OCI-LY3 (cell line): ENCODE data around the gene CUX1.

ENCODE experiments used
- H2AFZ ChIP-seq: fragments of 200-600, 300-600 bp; shearing (Covaris generic); 2 replicates; pipeline ENCODE4 v1.6.0; 2014; ENCODE audit warnings: antibody characterized with exemption, low read depth, low read length
- H3K27ac ChIP-seq: fragments of 200-600, 300-600 bp; sonication (generic); 2 replicates; pipeline ENCODE4 v1.5.1; 2014; ENCODE audit warnings: mild to moderate bottlenecking, low read length, moderate library complexity, mixed read lengths
- H3K27me3 ChIP-seq: fragments of 200-600, 300-600 bp; sonication (generic); 2 replicates; pipeline ENCODE4 v1.6.1; 2014; ENCODE audit warnings: low read depth, low read length, mixed read lengths
- H3K36me3 ChIP-seq: fragments of 200-600, 300-600 bp; sonication (generic); replicated peaks from 2 replicates; pipeline ENCODE3; 2014; ENCODE audit warnings: low read depth, low read length, mixed read lengths
- H3K4me1 ChIP-seq: fragments of 300-600, 200-600 bp; sonication (generic); 2 replicates; pipeline ENCODE4 v1.6.1; 2014; ENCODE audit warnings: low read length, mixed read lengths
- H3K4me2 ChIP-seq: fragments of 200-600, 300-600 bp; sonication (generic); 2 replicates; pipeline ENCODE4 v1.6.1; 2014; ENCODE audit warnings: low read length, mixed read lengths
- H3K4me3 ChIP-seq: fragments of 300-600, 200-600 bp; sonication (generic); 2 replicates; pipeline ENCODE4 v1.5.1; 2014; ENCODE audit warnings: antibody characterized with exemption, mild to moderate bottlenecking, low read length, moderate library complexity
- H3K79me2 ChIP-seq: fragments of 300-600, 200-600 bp; shearing (Covaris generic); 2 replicates; pipeline ENCODE4 v1.6.1; 2014; ENCODE audit warnings: mild to moderate bottlenecking, low read length, mixed read lengths
- H3K9ac ChIP-seq: fragments of 300-600, 200-600 bp; shearing (Covaris generic); 2 replicates; pipeline ENCODE4 v1.6.0; 2014; ENCODE audit warnings: mild to moderate bottlenecking, low read length, moderate library complexity
- H3K9me3 ChIP-seq: fragments of 200-600, 300-600 bp; shearing (Covaris generic); 2 replicates; pipeline ENCODE4 v1.6.1; 2014; ENCODE audit warnings: low read length, mixed read lengths; ENCODE audit not compliant: insufficient read depth
- H4K20me1 ChIP-seq: fragments of 200-600, 300-600 bp; sonication (generic); 2 replicates; pipeline ENCODE4 v1.6.1; 2016; ENCODE audit warnings: low read length, mixed read lengths; ENCODE audit not compliant: insufficient read depth
- CTCF ChIP-seq: fragments of 200-600, 300-600 bp; sonication (generic); IDR thresholded peaks from 2 replicates; pipeline ENCODE4 v1.5.1; 2014; ENCODE audit warnings: antibody characterized with exemption, low read length, low read depth
- EZH2phosphoT487 ChIP-seq: fragments of 200-600 bp; shearing (Covaris generic); IDR thresholded peaks from 2 replicates; pipeline ENCODE4 v1.6.1; 2018; ENCODE audit warnings: antibody characterized with exemption, mixed run types, low read depth

CUX1 gene

GRCh38 chr7:101898106-101898505 is 80.7 kb downstream of the CUX1 start:
- no peak overlapping the region for H3K9ac ChIP-seq
- H3K9me3 ChIP-seq = no peaks in the 10 kb centered on the region
- H3K79me2 ChIP-seq = peaks cover 64% of the 10 kb centered on the region
- no peak overlapping the region for H3K27ac ChIP-seq
- H2AFZ ChIP-seq = no peak overlapping the region
- no peaks in the 10 kb centered on the region for H3K4me1 ChIP-seq
- H3K27me3 ChIP-seq = no peaks in the 10 kb centered on the region
- no peak overlapping the region for H3K4me2 ChIP-seq
- no peak for TF ChIP-seq CTCF
- H4K20me1 ChIP-seq = peaks cover 69% of the 10 kb centered on the region
- H3K36me3 ChIP-seq = no peaks in the 10 kb centered on the region
- no peak overlapping the region for H3K4me3 ChIP-seq

GRCh38 chr7:101899616-101900015 is 82.2 kb downstream of the CUX1 start:
- peaks cover 60% of the 10 kb centered on the region for H3K79me2 ChIP-seq
- H3K9me3 ChIP-seq = no peaks in the 10 kb centered on the region
- H2AFZ ChIP-seq = no peak overlapping the region
- no peak overlapping the region for H3K4me2 ChIP-seq
- H3K27ac ChIP-seq = no peak overlapping the region
- H3K9ac ChIP-seq = no peak overlapping the region
- no peak for TF ChIP-seq EZH2phosphoT487
- TF ChIP-seq CTCF = no peak
- H3K4me3 ChIP-seq = no peak overlapping the region
- no peaks in the 10 kb centered on the region for H3K36me3 ChIP-seq
- H3K4me1 ChIP-seq = peaks cover under 1% of the 10 kb centered on the region
- no peaks in the 10 kb centered on the region for H3K27me3 ChIP-seq
- H4K20me1 ChIP-seq = peaks cover 62% of the 10 kb centered on the region

GRCh38 chr7:101900103-101900502 is 82.7 kb downstream of the CUX1 start:
- Histone ChIP-seq H3K79me2 (peaks cover 62% of the 10 kb centered on the region), H3K27me3 (no peaks in the 10 kb centered on the region), H3K27ac (no peak overlapping the region), H3K9me3 (no peaks in the 10 kb centered on the region), H3K9ac (no peak overlapping the region), H3K4me1 (peaks cover 6% of the 10 kb centered on the region), H3K4me3 (no peak overlapping the region), H2AFZ (no peak overlapping the region), H3K4me2 (no peak overlapping the region), H3K36me3 (peaks cover 1% of the 10 kb centered on the region), H4K20me1 (peaks cover 64% of the 10 kb centered on the region)
- TF ChIP-seq EZH2phosphoT487 (no peak), CTCF (no peak)

- Histone ChIP-seq H3K9ac (no peak overlapping the region), H4K20me1 (peaks cover 54% of the 10 kb centered on the region), H3K4me1 (peaks cover 6% of the 10 kb centered on the region), H3K79me2 (peaks cover 62% of the 10 kb centered on the region), H3K27me3 (no peaks in the 10 kb centered on the region), H3K27ac (no peak overlapping the region), H3K4me2 (no peak overlapping the region), H3K4me3 (no peak overlapping the region), H3K9me3 (no peaks in the 10 kb centered on the region), H3K36me3 (peaks cover 6% of the 10 kb centered on the region), H2AFZ (no peak overlapping the region)
- TF ChIP-seq CTCF (no peak), EZH2phosphoT487 (no peak)
These were observed 84.5 kb downstream of the CUX1 start for GRCh38 chr7:101901661-101902491.
